ENCODE results near the gene NIP7. TPM values are rescaled to one million over a fixed set of nuclear protein-coding genes. Genes with fewer than 3 reads are reported as not detected.
"Not testable (repeated sequence)": the region's sequence is repeated elsewhere in the genome, so short reads cannot be mapped to it uniquely, and the experiment has no call there.

NIP7 gene
- total RNA-seq, 2 experiments from 2014 or later = 70.1 to 73.2 TPM

- Mint-ChIP-seq H3K4me1 (peaks cover 3% of the 10 kb centered on the region), H3K9me3 (no peaks in the 10 kb centered on the region), H3K27me3 (no peaks in the 10 kb centered on the region), H3K4me3 (no peak overlapping the region), H3K27ac (no peak overlapping the region), H3K36me3 (peaks cover 15% of the 10 kb centered on the region)
- DNase-seq = no peak
These were observed 8.7 kb downstream of the NIP7 start for GRCh38 chr16:69348222-69348621.

DNA sequence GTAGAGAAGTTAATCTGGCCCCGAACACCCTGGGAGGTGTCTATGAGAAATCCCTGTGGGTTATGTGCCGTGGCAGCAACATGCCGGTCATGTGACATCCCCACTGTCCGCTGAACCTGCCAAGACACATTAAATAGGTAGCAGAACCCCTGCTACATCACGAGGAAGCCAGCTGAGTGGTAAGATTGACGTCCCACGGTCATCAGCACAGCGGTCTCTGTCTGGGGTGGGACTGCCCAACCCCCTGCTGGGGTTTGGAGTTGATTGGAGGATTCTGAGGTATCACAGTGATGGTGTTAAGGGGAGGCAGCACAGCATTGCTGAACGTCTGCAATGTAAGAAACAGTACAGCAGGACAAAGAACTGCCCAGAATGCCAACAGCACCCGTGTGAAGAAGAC is 10.0 kb downstream of the NIP7 start:
- no peak for DNase-seq
- Mint-ChIP-seq H3K27me3 (no peaks in the 10 kb centered on the region), H3K9me3 (no peaks in the 10 kb centered on the region), H3K36me3 (peaks cover 12% of the 10 kb centered on the region), H3K27ac (no peak overlapping the region), H3K4me1 (peaks cover 3% of the 10 kb centered on the region), H3K4me3 (no peak overlapping the region)

GRCh38 chr16:69350536-69351133 is 11.1 kb downstream of the NIP7 start:
- H3K4me1 Mint-ChIP-seq = no peaks in the 10 kb centered on the region
- peaks cover 16% of the 10 kb centered on the region for H3K36me3 Mint-ChIP-seq
- DNase-seq = no peak
- H3K9me3 Mint-ChIP-seq = no peaks in the 10 kb centered on the region
- H3K27me3 Mint-ChIP-seq = no peaks in the 10 kb centered on the region
- no peak overlapping the region for H3K27ac Mint-ChIP-seq
- no peak overlapping the region for H3K4me3 Mint-ChIP-seq

- Mint-ChIP-seq H3K27ac (no peak within 1 kb of the TSS), H3K4me3 (no peak within 1 kb of the TSS), H3K36me3 (peaks cover 18% of the 10 kb centered on the region), H3K27me3 (no peaks in the 10 kb centered on the region), H3K9me3 (no peaks in the 10 kb centered on the region), H3K4me1 (no peaks in the 10 kb centered on the region)
- no peak for DNase-seq
These were observed 11.9 kb downstream of the NIP7 start, which contains the start of gene TMED6 for GRCh38 chr16:69351309-69352027. Gene TMED6, minus strand, starts transcription at chr16:69351786. Its CDS starts 33 bp downstream, at chr16:69351753.

- DNase-seq, H3K27me3 Mint-ChIP-seq, H3K36me3 Mint-ChIP-seq, H3K4me3 Mint-ChIP-seq, H3K9me3 Mint-ChIP-seq, H3K4me1 Mint-ChIP-seq, H3K27ac Mint-ChIP-seq: not testable (repeated sequence)
These were observed 20.5 kb downstream of the NIP7 start for GRCh38 chr16:69360070-69360469.

DNA sequence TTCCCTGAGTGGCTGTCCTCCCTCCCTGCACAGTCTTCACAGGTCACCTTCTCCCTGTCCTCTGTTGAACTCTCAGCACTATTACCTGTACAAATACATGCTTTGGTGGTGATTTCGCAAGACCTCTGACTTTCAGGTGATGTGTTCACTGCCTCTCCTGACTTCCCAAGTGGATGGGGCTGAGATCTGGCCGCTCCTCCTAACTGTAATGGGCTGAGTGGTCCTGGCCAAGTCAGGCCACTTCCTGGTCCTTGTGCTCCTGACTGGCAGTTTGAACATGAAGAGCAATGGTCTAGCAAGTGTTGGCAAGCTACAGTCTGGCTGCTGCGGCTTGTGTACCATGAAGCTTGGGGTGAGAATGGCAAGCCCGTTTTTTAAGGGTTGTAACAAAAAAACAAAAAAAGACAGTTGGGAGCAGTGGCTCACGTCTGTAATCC is 23.7 kb downstream of the NIP7 start:
- no peak for DNase-seq
- Mint-ChIP-seq H3K4me3 (no peak overlapping the region), H3K27me3 (no peaks in the 10 kb centered on the region), H3K36me3 (peaks cover 9% of the 10 kb centered on the region), H3K4me1 (peaks cover 11% of the 10 kb centered on the region), H3K9me3 (no peaks in the 10 kb centered on the region), H3K27ac (no peak overlapping the region)

- Mint-ChIP-seq H3K4me1 (peaks cover 11% of the 10 kb centered on the region), H3K27ac (no peak overlapping the region)
These were observed 24.5 kb downstream of the NIP7 start for GRCh38 chr16:69364088-69364487.

GRCh38 chr16:69365901-69366300 is 26.3 kb downstream of the NIP7 start:
- Mint-ChIP-seq H3K27me3 (no peaks in the 10 kb centered on the region), H3K9me3 (no peaks in the 10 kb centered on the region), H3K4me3 (no peak overlapping the region), H3K27ac (no peak overlapping the region), H3K4me1 (peaks cover 11% of the 10 kb centered on the region), H3K36me3 (peaks cover 18% of the 10 kb centered on the region)
- DNase-seq = no peak

More at GRCh38 chr16:69364088-69364487, 24.5 kb downstream of the NIP7 start:
- H3K4me3 Mint-ChIP-seq = no peak overlapping the region
- H3K36me3 Mint-ChIP-seq = peaks cover 9% of the 10 kb centered on the region
- no peaks in the 10 kb centered on the region for H3K9me3 Mint-ChIP-seq
- H3K27me3 Mint-ChIP-seq = no peaks in the 10 kb centered on the region
- DNase-seq = no peak

DNA sequence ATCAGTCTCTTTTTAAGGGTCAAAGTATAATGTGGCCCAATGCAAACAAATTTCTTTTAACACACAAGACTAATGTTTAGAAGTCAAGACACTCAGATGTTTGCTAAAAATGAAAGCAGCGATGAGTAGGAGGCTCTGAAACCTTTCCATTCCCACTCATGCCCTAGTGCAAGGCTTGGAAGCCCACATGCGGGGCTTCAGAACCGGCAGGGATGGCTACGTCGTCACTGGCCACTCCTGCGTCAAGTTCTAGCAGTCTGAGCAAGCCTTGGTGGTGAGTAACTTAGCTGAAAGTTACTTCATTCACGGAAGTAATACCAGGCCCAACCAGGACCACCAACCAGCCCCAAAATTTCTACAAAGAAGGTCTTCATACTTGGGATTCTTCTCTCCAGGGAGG is 26.9 kb downstream of the NIP7 start:
- no peaks in the 10 kb centered on the region for H3K9me3 Mint-ChIP-seq
- H3K4me3 Mint-ChIP-seq = no peak overlapping the region
- H3K27ac Mint-ChIP-seq = no peak overlapping the region
- no peaks in the 10 kb centered on the region for H3K27me3 Mint-ChIP-seq
- peaks cover 11% of the 10 kb centered on the region for H3K4me1 Mint-ChIP-seq
- no peak for DNase-seq
- H3K36me3 Mint-ChIP-seq = peaks cover 20% of the 10 kb centered on the region

- Mint-ChIP-seq H3K27ac (no peak overlapping the region), H3K9me3 (no peaks in the 10 kb centered on the region), H3K4me3 (no peak overlapping the region), H3K4me1 (peaks cover 11% of the 10 kb centered on the region), H3K27me3 (no peaks in the 10 kb centered on the region), H3K36me3 (peaks cover 23% of the 10 kb centered on the region)
- DNase-seq = no peak
These were observed 28.4 kb downstream of the NIP7 start for GRCh38 chr16:69367980-69368379.

DNA sequence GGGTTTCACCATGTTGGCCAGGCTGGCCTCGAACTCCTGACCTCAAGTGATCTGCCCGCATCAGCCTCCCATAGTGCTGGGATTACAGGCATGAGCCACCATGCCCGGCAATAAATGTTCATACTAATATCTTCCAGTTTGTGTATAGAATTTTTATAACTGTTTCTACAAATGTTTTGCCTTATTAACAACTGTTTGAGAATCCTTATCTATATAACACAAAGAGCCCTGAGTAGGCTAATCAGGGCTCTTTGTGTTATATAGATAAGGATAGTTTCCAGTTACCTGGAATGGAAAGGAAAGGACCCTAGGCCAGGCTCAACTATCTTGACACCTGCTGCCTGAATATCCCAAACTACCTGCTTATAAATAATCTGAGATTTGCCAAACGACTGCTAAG is 29.3 kb downstream of the NIP7 start:
- no peak overlapping the region for H3K4me3 Mint-ChIP-seq
- H3K36me3 Mint-ChIP-seq = peaks cover 21% of the 10 kb centered on the region
- no peak for DNase-seq
- H3K27ac Mint-ChIP-seq = no peak overlapping the region
- H3K27me3 Mint-ChIP-seq = no peaks in the 10 kb centered on the region
- no peaks in the 10 kb centered on the region for H3K9me3 Mint-ChIP-seq
- H3K4me1 Mint-ChIP-seq = peaks cover 12% of the 10 kb centered on the region

GRCh38 chr16:69371564-69371963 is 32.0 kb downstream of the NIP7 start:
- Mint-ChIP-seq H3K27ac (no peak overlapping the region), H3K9me3 (no peaks in the 10 kb centered on the region), H3K4me1 (peaks cover 9% of the 10 kb centered on the region), H3K27me3 (no peaks in the 10 kb centered on the region), H3K4me3 (no peak overlapping the region), H3K36me3 (peaks cover 19% of the 10 kb centered on the region)
- no peak for DNase-seq

DNA sequence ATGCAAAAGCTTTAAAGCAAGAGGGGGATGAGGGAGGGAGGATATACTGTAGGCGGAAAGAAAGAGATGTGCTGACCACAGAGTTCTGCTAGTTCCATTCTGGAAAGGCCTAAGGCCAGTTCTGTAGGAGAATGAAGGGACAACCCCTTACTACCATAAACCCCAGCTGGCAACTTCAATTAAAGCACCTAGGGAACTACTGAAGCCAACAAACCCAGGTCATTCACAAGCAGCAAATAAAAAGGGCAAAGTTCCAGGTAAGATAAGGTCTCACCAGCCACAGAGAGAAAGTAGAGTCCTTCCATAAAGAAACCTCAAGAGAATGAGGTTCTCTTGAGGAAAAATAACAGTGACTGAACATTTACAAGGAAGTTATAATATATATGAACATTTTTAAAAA is 33.4 kb downstream of the NIP7 start:
- H3K4me1 Mint-ChIP-seq = peaks cover 5% of the 10 kb centered on the region
- peaks cover 22% of the 10 kb centered on the region for H3K36me3 Mint-ChIP-seq
- no peaks in the 10 kb centered on the region for H3K27me3 Mint-ChIP-seq
- DNase-seq = no peak
- H3K4me3 Mint-ChIP-seq = no peak overlapping the region
- H3K27ac Mint-ChIP-seq = no peak overlapping the region
- no peaks in the 10 kb centered on the region for H3K9me3 Mint-ChIP-seq

GRCh38 chr16:69376393-69377059 is 37.0 kb downstream of the NIP7 start:
- DNase-seq = no peak
- Mint-ChIP-seq H3K4me3 (no peak overlapping the region), H3K27ac (no peak overlapping the region), H3K9me3 (no peaks in the 10 kb centered on the region), H3K36me3 (peaks cover 28% of the 10 kb centered on the region), H3K27me3 (no peaks in the 10 kb centered on the region), H3K4me1 (peaks cover 22% of the 10 kb centered on the region)

- Mint-ChIP-seq H3K4me3 (no peak overlapping the region), H3K9me3 (no peaks in the 10 kb centered on the region), H3K27ac (peak overlapping the region; percentile 85), H3K36me3 (peaks cover 38% of the 10 kb centered on the region), H3K4me1 (peaks cover 32% of the 10 kb centered on the region), H3K27me3 (no peaks in the 10 kb centered on the region)
- no peak for DNase-seq
These were observed 38.5 kb downstream of the NIP7 start for GRCh38 chr16:69378036-69378435.

All from activated naive CD8-positive, alpha-beta T cell treated with anti-CD3 and anti-CD28 coated beads for 36 hours (primary cell).